NCI-H69 (cell line): ENCODE results near the gene GEMIN5.
"Not testable (repeated sequence)": the region's sequence is repeated elsewhere in the genome, so short reads cannot be mapped to it uniquely, and the experiment has no call there.

Source experiments
- DNase-seq: peaks from one replicate; lab custom pipeline; 2025; lab: John Stamatoyannopoulos, UW

Gene GEMIN5

GRCh38 chr5:154937718-154938466 is at the start of gene GEMIN5:
GEMIN5 (minus strand) TSS chr5:154938211; CDS start chr5:154938133, 78 bp downstream.
- DNase-seq: peak; percentile 97

GRCh38 chr5:154986151-154986550 is 48.1 kb upstream of the GEMIN5 start:
- DNase-seq: no peak

GRCh38 chr5:154984946-154985516 is 47.0 kb upstream of the GEMIN5 start:
- peak; percentile 89 for DNase-seq

GRCh38 chr5:154978294-154978693 is 40.3 kb upstream of the GEMIN5 start:
- not testable (repeated sequence) for DNase-seq

GRCh38 chr5:154977409-154977808 is 39.4 kb upstream of the GEMIN5 start:
- no peak for DNase-seq

GRCh38 chr5:154976082-154976481 is 38.1 kb upstream of the GEMIN5 start:
- DNase-seq: not testable (repeated sequence)

- peak; percentile 86 for DNase-seq
Observed at GRCh38 chr5:154972476-154973080, 34.6 kb upstream of the GEMIN5 start.

GRCh38 chr5:154971501-154971900 is 33.5 kb upstream of the GEMIN5 start:
- no peak for DNase-seq

- DNase-seq: peak; percentile 36
Observed at GRCh38 chr5:154970759-154971158, 32.7 kb upstream of the GEMIN5 start.

- DNase-seq: no peak
Observed at GRCh38 chr5:154968953-154969352, 30.9 kb upstream of the GEMIN5 start.

- DNase-seq: peak; percentile 57
Observed at GRCh38 chr5:154967421-154968024, 29.5 kb upstream of the GEMIN5 start.

- DNase-seq: no peak
Observed at GRCh38 chr5:154966874-154967273, 28.9 kb upstream of the GEMIN5 start.

- DNase-seq: no peak
Observed at GRCh38 chr5:154966081-154966841, 28.2 kb upstream of the GEMIN5 start.

- no peak for DNase-seq
Observed at GRCh38 chr5:154962494-154962893, 24.5 kb upstream of the GEMIN5 start.

- DNase-seq: no peak
Observed at GRCh38 chr5:154956712-154957111, 18.7 kb upstream of the GEMIN5 start.

- no peak for DNase-seq
Observed at GRCh38 chr5:154949781-154950180, 11.8 kb upstream of the GEMIN5 start.

- DNase-seq: no peak
Observed at GRCh38 chr5:154948313-154948712, 10.3 kb upstream of the GEMIN5 start.

- DNase-seq: no peak
Observed at GRCh38 chr5:154947778-154948177, 9.8 kb upstream of the GEMIN5 start.

- DNase-seq: peak; percentile 38
Observed at GRCh38 chr5:154945695-154946301, 7.8 kb upstream of the GEMIN5 start.

GRCh38 chr5:154944716-154945115 is 6.7 kb upstream of the GEMIN5 start:
- DNase-seq: peak; percentile 69

- DNase-seq: no peak
Observed at GRCh38 chr5:154943527-154943926, 5.5 kb upstream of the GEMIN5 start.
